Epithelial cell of esophagus (primary cell): ENCODE data around the gene IQSEC3.

Experiments used
- DNase-seq: peaks from one replicate; pipeline ENCODE4 v3.0.0; 2010; ENCODE audit warnings: low read depth
- H3K4me3 ChIP-seq: 2 replicates; pipeline ENCODE4 v1.5.1; 2011; ENCODE audit warnings: mild to moderate bottlenecking, low read length, control low read depth
- TF ChIP-seq, protein P1 (sequence below): IDR thresholded peaks from 2 replicates; pipeline ENCODE4 v1.5.1; 2011; ENCODE audit warnings: low read depth, mild to moderate bottlenecking, low read length, control low read depth, inconsistent platforms; ENCODE audit not compliant: insufficient read depth; ENCODE audit errors: missing control alignments

The IQSEC3 gene

DNA sequence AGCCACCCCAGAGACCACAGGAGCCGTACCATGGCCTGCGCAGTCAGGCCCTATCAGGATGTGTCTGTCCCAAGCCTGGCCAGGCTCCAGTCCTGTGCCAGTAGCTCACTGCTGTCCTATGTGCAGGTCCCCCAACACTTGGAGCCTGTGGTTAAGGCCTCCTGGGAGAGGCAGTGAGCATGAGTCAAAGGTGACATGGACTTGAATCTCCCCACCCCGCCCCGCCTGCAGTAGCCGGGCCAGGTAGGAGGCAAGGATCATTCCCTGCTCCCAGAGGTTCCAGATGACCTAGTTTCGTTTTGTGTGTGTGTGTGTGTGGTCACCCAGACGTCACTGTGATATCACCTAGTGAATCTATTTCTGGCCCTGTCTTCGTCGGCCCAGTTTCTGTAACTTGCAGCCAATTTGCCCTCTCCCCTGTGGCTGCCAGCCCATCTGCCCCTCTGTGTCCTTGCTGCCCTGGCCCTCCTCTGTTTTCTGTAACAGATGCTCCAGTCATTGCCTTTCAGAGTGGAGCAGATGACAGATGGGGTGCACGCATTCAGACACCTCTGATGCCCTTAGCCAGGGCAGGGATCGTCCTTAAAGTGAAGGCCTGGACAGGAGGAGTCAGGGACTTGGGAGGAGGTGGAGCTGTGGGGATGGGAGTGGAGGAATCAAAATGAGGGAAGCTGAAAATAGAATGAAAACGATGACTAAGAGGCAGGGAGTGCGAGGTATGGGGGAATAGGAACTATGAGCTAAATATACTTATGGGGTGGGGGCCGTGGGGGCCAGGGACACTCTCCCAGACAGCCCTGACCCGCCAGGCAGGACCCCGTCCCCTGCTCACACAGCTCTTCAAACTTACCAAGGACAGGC, 110.0 kb downstream of the IQSEC3 start:
- DNase-seq = no peak
- H3K4me3 ChIP-seq = no peak overlapping the region
- TF ChIP-seq, protein P1, sequence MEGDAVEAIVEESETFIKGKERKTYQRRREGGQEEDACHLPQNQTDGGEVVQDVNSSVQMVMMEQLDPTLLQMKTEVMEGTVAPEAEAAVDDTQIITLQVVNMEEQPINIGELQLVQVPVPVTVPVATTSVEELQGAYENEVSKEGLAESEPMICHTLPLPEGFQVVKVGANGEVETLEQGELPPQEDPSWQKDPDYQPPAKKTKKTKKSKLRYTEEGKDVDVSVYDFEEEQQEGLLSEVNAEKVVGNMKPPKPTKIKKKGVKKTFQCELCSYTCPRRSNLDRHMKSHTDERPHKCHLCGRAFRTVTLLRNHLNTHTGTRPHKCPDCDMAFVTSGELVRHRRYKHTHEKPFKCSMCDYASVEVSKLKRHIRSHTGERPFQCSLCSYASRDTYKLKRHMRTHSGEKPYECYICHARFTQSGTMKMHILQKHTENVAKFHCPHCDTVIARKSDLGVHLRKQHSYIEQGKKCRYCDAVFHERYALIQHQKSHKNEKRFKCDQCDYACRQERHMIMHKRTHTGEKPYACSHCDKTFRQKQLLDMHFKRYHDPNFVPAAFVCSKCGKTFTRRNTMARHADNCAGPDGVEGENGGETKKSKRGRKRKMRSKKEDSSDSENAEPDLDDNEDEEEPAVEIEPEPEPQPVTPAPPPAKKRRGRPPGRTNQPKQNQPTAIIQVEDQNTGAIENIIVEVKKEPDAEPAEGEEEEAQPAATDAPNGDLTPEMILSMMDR = no peak

GRCh38 chr12:177336-177979, 110.9 kb downstream of the IQSEC3 start:
- TF ChIP-seq, protein P1 = no peak
- no peak overlapping the region for H3K4me3 ChIP-seq
- DNase-seq = no peak

DNA sequence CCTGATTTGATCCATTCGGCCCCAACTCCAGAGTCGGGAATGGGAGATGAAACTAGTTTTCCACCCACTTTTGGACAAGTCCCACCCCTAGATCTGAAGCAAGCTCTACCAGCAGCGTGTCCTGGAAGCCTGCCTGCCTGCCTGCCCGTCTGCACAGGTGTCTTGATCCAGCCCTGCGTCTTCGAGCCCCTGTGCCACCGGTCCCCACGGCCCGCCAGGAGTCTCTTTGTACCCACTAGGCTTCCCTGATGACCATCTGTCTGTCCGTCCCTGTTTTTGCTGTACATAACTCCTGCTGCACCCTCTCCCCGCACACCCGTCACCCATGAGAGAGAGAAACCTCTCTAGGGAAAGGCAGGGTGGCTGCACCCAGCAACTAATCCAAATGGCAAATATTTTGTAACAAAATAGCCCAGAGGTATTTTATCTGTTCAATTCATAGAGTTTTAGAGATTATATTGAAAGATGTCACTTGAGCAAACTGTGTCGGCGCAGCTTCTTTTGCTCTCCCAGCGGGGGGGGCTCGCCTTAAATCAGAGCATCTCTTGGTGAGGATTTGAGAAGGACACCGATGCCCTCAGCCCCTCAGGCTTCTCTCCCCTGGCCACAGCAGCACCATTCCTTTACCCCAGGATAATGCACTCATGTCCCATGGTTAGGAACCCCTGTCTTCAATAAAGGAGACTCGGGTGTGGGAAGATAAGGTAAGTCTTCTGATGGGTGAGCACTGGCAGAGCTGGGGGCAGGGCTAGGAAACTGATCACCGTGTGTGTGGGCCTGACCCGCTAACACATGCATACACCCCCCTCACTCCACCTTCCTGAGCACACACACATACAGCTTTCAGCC, 111.6 kb downstream of the IQSEC3 start:
- no peak overlapping the region for H3K4me3 ChIP-seq
- TF ChIP-seq, protein P1 = no peak
- DNase-seq = no peak

DNA sequence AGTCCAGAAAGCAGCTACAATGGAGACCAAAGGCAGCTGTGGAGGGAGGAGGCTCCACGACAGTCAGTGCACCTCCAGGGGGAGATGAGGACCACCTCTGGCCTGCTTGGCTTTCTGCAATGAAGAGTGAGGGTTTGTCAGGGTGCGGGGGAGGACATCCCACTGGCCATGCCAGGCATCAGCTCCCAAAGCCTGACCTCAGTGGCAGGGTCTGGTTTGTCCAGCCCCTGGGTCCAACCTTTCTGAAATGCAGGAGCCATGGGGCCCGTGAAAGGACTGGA, 112.2 kb downstream of the IQSEC3 start:
- no peak for DNase-seq
- H3K4me3 ChIP-seq = no peak overlapping the region
- TF ChIP-seq, protein P1 = no peak

DNA sequence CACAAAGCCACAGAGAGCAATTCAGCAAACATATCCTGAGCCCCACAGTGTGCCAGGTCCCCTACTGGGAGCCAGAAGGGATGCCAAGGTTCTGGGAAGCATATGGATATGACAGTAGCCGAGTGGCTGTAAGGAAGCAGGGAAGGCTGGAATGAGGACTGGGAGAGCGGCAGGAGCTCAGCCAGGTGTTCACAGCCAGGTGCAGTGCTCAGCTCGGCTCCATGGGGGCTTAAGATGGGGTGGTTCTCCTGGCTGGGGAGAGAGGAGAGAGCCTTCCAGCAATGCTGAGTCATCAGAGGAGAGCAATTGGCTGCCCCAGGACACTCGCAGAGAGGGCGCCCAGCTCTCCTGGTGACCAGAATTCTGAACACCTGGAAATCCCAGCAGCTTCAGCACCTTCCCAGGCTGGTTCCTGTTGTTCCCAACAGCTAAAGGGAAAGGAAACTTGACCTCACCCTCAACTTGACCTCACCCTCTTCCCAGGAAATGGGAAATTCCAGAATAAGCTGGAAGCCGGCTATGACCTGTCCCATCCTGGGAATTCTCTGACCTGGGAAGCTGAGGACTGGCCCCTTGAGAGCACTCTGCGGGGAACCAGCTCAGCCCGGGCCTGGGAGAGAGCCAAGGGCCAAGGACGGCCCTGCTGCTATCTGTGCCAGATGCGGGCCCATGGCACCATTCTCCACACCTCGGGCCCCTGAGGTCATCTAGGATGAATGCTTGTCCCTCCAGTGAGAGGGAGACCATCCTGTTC, 112.7 kb downstream of the IQSEC3 start:
- TF ChIP-seq, protein P1 = no peak
- no peak overlapping the region for H3K4me3 ChIP-seq
- no peak for DNase-seq

- TF ChIP-seq, protein P1 = no peak
- H3K4me3 ChIP-seq = no peak overlapping the region
- DNase-seq = no peak
These were observed 113.3 kb downstream of the IQSEC3 start for GRCh38 chr12:179885-180284.
